Measurements from ENCODE around the gene CA5B. TPM values are rescaled to one million over a fixed set of nuclear protein-coding genes. Genes with fewer than 3 reads are reported as not detected.
"Not testable (repeated sequence)": the region's sequence is repeated elsewhere in the genome, so short reads cannot be mapped to it uniquely, and the experiment has no call there.

Gene CA5B
- total and polyA plus RNA-seq, 7 experiments from 2014 or later: 16.4 to 64.6 (median 50.1) TPM

DNA sequence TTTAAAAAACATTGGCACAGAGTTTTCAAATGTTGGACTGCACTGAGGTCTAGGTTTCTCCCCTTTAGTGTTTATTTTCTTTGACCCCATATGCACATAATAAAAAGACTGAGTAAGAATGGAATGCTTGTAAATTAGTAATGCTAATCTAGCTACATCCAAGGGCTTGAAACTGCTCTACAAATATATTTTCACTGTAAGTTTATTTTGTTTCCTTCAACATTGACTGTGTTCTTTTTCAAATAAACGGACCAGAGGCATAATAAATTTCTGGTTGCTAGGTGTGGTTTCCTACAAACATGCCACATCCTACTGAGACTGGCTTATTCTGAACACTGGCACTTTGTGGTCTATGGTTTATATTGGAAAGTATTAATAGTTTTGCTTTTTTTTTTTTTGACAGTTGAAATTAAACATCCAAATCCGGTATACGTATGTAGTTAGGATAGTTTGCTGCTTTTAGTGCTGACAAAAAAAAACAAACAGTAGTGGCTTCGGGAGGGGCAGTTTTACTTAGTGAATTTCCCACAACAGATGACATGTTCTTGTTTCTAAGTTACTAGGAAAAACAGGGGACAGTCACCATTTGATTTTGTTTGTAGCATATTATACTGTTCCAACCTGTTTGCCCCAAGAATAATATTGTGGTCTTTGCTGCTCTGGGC lies 13.2 kb downstream of the CA5B start:
- peaks cover 2 to 43% (median 32%) of the 10 kb centered on the region in 5 donors for H3K36me3 Mint-ChIP-seq
- H3K27me3 Mint-ChIP-seq: no peaks in the 10 kb centered on the region
- Histone ChIP-seq H3K9me3 (ENCODE audit: control insufficient read depth in 2 of 3, low read length in 3 of 3) (no peaks in the 10 kb centered on the region), H3K4me3 (ENCODE audit: low read length) (peak overlapping the region; percentile 54), H3K36me3 (ENCODE audit: control insufficient read depth in 2 of 3, insufficient read depth in 3 of 3, low read length in 3 of 3) (no peaks in the 10 kb centered on the region), H3K4me1 (ENCODE audit: control insufficient read depth in 2 of 2, insufficient read depth in 2 of 2, low read length in 2 of 2) (peaks cover 60 to 61% of the 10 kb centered on the region in 2 donors), H3K27ac (ENCODE audit: low read depth, low read length) (peak overlapping the region; percentile 89), H3K27me3 (ENCODE audit: control insufficient read depth in 2 of 2, insufficient read depth in 2 of 2, low read length in 2 of 2) (no peaks in the 10 kb centered on the region)
- H3K4me1 Mint-ChIP-seq: peaks cover 33 to 99% (median 84%) of the 10 kb centered on the region in 7 donors
- H3K27ac Mint-ChIP-seq: peak overlapping the region; percentile 92 to 99 (median 97)
- peak; percentile 85 for ATAC-seq
- DNase-seq: peak in 7 of 9 donors; percentile 53 to 86 (median 75)
- intact Hi-C loops (cut with micrococcal nuclease): loop anchor here (1.0 to 10.0 kb wide), 9 partner anchors 10 to 968 kb away; partner anchors contain the start of genes SYAP1 (in 2 of the 2), ZRSR2 (in 2 of the 2), AP1S2 (in 1 of the 2) and CA5B (in 1 of the 2)
- CTCF ChIA-PET: interaction anchor here (0.6 to 2.9 kb wide), 3 partner anchors 11 to 25 kb away, joined by 3 to 15 read pairs (median 4); partner anchors contain the start of gene CA5B
- peaks cover 0 to 1% (median 0%) of the 10 kb centered on the region in 11 donors for H3K9me3 Mint-ChIP-seq
- peak overlapping the region; percentile 60 to 86 (median 78) for H3K4me3 Mint-ChIP-seq
- POLR2A ChIA-PET: interaction anchor here (1.0 to 10.4 kb wide), 5 partner anchors 8 to 104 kb away, joined by 5 to 162 read pairs (median 13); partner anchors contain the start of genes AP1S2, CA5B and ZRSR2

DNA sequence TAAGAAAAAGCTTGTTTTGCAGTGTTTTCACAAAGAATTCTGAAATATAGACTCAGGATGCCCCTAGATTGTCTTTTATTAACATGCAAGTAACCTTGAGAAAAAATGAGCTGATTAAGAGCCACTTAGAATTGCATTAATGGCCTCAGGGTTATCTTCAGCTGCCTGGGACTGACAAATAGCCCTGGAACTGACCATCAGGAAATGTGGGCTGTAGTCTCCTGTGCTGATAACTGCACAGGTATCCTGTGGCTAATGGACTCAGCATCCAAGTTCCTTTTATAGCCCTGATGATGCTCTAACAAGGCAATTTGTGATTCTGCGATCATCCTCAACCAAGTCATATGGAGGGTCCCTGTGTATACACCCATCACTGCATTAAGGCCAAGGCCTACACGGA lies 17.0 kb downstream of the CA5B start:
- Mint-ChIP-seq H3K4me3 (no peak overlapping the region), H3K27ac (peak overlapping the region in 8 of 9 donors; percentile 44 to 99 (median 92)), H3K36me3 (peaks cover 3 to 23% (median 19%) of the 10 kb centered on the region in 5 donors), H3K4me1 (peaks cover 29 to 90% (median 69%) of the 10 kb centered on the region in 7 donors), H3K9me3 (no peaks in the 10 kb centered on the region), H3K27me3 (no peaks in the 10 kb centered on the region)
- ChIA-PET CTCF (no interaction called here), POLR2A (interaction anchor here (0.8 to 10.4 kb wide), 2 partner anchors 16 to 68 kb away, joined by 3 to 162 read pairs; partner anchors contain the start of gene CA5B)
- no peaks in the 10 kb centered on the region for H3K27me3 ChIP-seq (ENCODE audit: control insufficient read depth in 2 of 2, insufficient read depth in 2 of 2, low read length in 2 of 2)
- no peak overlapping the region for H3K4me3 ChIP-seq (ENCODE audit: low read length)
- H3K4me1 ChIP-seq (ENCODE audit: control insufficient read depth in 2 of 2, insufficient read depth in 2 of 2, low read length in 2 of 2): peaks cover 60 to 61% of the 10 kb centered on the region in 2 donors
- DNase-seq: no peak
- peak overlapping the region; percentile 89 for H3K27ac ChIP-seq (ENCODE audit: low read depth, low read length)
- no peaks in the 10 kb centered on the region for H3K36me3 ChIP-seq (ENCODE audit: control insufficient read depth in 2 of 3, insufficient read depth in 3 of 3, low read length in 3 of 3)
- ATAC-seq: no peak
- H3K9me3 ChIP-seq (ENCODE audit: control insufficient read depth in 2 of 3, low read length in 3 of 3): no peaks in the 10 kb centered on the region
- intact Hi-C loops (cut with micrococcal nuclease): loop anchor here (10.0 kb wide), 2 partner anchors 260 to 960 kb away; partner anchors contain the start of genes CTPS2 (in 1 of the 2), PIR (in 1 of the 2) and SYAP1 (in 1 of the 2)

- Mint-ChIP-seq H3K4me3 (peak overlapping the region in 9 of 10 donors; percentile 3 to 70 (median 52)), H3K27me3 (no peaks in the 10 kb centered on the region), H3K9me3 (no peaks in the 10 kb centered on the region), H3K27ac (peak overlapping the region in 8 of 9 donors; percentile 69 to 98 (median 89)), H3K4me1 (peaks cover 21 to 74% (median 58%) of the 10 kb centered on the region in 7 donors), H3K36me3 (peaks cover 3 to 23% (median 15%) of the 10 kb centered on the region in 5 donors)
- CTCF ChIA-PET: interaction anchor here (0.6 to 1.5 kb wide), 4 partner anchors 9 to 20 kb away, joined by 3 to 6 read pairs (median 4); partner anchors contain the start of gene CA5B
- Histone ChIP-seq H3K27me3 (ENCODE audit: control insufficient read depth in 2 of 2, insufficient read depth in 2 of 2, low read length in 2 of 2) (no peaks in the 10 kb centered on the region), H3K4me1 (ENCODE audit: control insufficient read depth in 2 of 2, insufficient read depth in 2 of 2, low read length in 2 of 2) (peaks cover 35 to 40% of the 10 kb centered on the region in 2 donors), H3K36me3 (ENCODE audit: control insufficient read depth in 2 of 3, insufficient read depth in 3 of 3, low read length in 3 of 3) (no peaks in the 10 kb centered on the region), H3K4me3 (ENCODE audit: low read length) (no peak overlapping the region), H3K27ac (ENCODE audit: low read depth, low read length) (peak overlapping the region; percentile 47), H3K9me3 (ENCODE audit: control insufficient read depth in 2 of 3, low read length in 3 of 3) (no peaks in the 10 kb centered on the region)
- DNase-seq (peak in 7 of 9 donors; percentile 21 to 70 (median 45)), ATAC-seq (peak; percentile 83)
- intact Hi-C loops (cut with micrococcal nuclease): loop anchor here (1.0 to 10.0 kb wide), 5 partner anchors 8 to 957 kb away; partner anchors contain the start of genes CA5B (in 1 of the 2), CTPS2 (in 1 of the 2), PIR (in 1 of the 2) and SYAP1 (in 1 of the 2)
- POLR2A ChIA-PET: interaction anchor here (0.6 to 3.1 kb wide), 8 partner anchors 8 to 224 kb away, joined by 3 to 29 read pairs (median 3); partner anchors contain the start of genes CA5B and ZRSR2
These were observed 20.1 kb downstream of the CA5B start for GRCh38 chrX:15758140-15758539.

- Mint-ChIP-seq H3K4me1 (peaks cover 13 to 62% (median 45%) of the 10 kb centered on the region in 7 donors), H3K36me3 (peaks cover 0 to 23% (median 13%) of the 10 kb centered on the region in 5 donors), H3K27ac (peak overlapping the region; percentile 54 to 98 (median 69))
- Histone ChIP-seq H3K4me1 (ENCODE audit: control insufficient read depth in 2 of 2, insufficient read depth in 2 of 2, low read length in 2 of 2) (peaks cover 22 to 24% of the 10 kb centered on the region in 2 donors), H3K27ac (ENCODE audit: low read depth, low read length) (peak overlapping the region; percentile 29)
- H3K27me3 Mint-ChIP-seq; CTCF ChIA-PET; H3K27me3 ChIP-seq (ENCODE audit: control insufficient read depth in 2 of 2, insufficient read depth in 2 of 2, low read length in 2 of 2); H3K9me3 ChIP-seq (ENCODE audit: control insufficient read depth in 2 of 3, low read length in 3 of 3); H3K4me3 Mint-ChIP-seq; H3K9me3 Mint-ChIP-seq; H3K36me3 ChIP-seq (ENCODE audit: control insufficient read depth in 2 of 3, insufficient read depth in 3 of 3, low read length in 3 of 3); H3K4me3 ChIP-seq (ENCODE audit: low read length); ATAC-seq; DNase-seq: not testable (repeated sequence)
- POLR2A ChIA-PET: interaction anchor here (1.6 to 3.1 kb wide), 3 partner anchors 10 to 31 kb away, joined by 3 to 29 read pairs (median 13); partner anchors contain the start of gene CA5B
- intact Hi-C loops (cut with micrococcal nuclease): loop anchor here (2.0 to 10.0 kb wide), 11 partner anchors 31 to 955 kb away; partner anchors contain the start of genes CTPS2 (in 1 of the 2), GRPR (in 1 of the 2), PIR (in 1 of the 2) and SYAP1 (in 1 of the 2)
These were observed 21.8 kb downstream of the CA5B start for GRCh38 chrX:15759886-15760285.

DNA sequence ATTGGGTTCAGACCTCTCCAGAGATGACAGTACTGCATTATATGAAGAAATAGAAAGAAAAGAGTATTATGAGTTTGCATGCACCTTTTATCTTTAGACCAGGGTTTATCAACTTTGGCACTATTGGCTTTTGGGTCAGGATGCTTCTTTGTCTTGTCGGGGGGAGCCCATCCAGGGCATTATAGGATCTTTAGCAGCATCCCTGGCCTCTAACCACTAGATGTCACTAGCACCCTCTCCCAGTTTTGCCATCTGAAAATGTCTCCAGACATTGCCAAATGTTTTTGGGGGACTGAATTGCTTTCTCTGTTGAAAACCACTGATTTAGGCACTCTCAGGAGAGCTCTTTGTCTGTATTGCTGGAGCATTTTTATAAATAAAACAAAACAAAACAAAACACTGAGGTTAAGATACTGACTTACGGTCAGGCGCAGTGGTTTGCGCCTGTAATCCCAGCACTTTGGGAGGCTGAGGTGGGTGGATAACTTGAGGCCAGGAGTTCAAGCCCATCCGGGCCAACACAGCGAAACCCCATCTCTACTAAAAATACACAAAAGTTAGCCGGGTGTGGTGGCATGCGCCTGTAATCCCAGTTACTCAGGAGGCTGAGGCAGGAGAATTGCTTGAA lies 23.6 kb downstream of the CA5B start:
- Mint-ChIP-seq H3K27ac (peak overlapping the region in 8 of 9 donors; percentile 37 to 77 (median 68)), H3K4me1 (peaks cover 11 to 49% (median 31%) of the 10 kb centered on the region in 7 donors), H3K4me3 (no peak overlapping the region), H3K36me3 (peaks cover 0 to 19% (median 5%) of the 10 kb centered on the region in 5 donors), H3K9me3 (no peaks in the 10 kb centered on the region), H3K27me3 (no peaks in the 10 kb centered on the region)
- Histone ChIP-seq H3K4me1 (ENCODE audit: control insufficient read depth in 2 of 2, insufficient read depth in 2 of 2, low read length in 2 of 2) (peaks cover 13 to 18% of the 10 kb centered on the region in 2 donors), H3K9me3 (ENCODE audit: control insufficient read depth in 2 of 3, low read length in 3 of 3) (no peaks in the 10 kb centered on the region), H3K4me3 (ENCODE audit: low read length) (no peak overlapping the region), H3K27ac (ENCODE audit: low read depth, low read length) (peak overlapping the region; percentile 6), H3K27me3 (ENCODE audit: control insufficient read depth in 2 of 2, insufficient read depth in 2 of 2, low read length in 2 of 2) (no peaks in the 10 kb centered on the region), H3K36me3 (ENCODE audit: control insufficient read depth in 2 of 3, insufficient read depth in 3 of 3, low read length in 3 of 3) (peaks cover 0 to 8% (median 0%) of the 10 kb centered on the region in 3 experiments)
- CTCF ChIA-PET: no interaction called here
- intact Hi-C loops (cut with micrococcal nuclease): loop anchor here (1.0 to 5.0 kb wide), 13 partner anchors 10 to 909 kb away; partner anchors contain the start of genes GRPR (in 2 of the 2), ZRSR2 (in 2 of the 2) and AP1S2 (in 1 of the 2)
- ATAC-seq (peak; percentile 75), DNase-seq (peak in 7 of 9 donors; percentile 6 to 54 (median 43))
- POLR2A ChIA-PET: no interaction called here
